ENCODE measurements around the gene FAM228B. TPM values are rescaled to one million over a fixed set of nuclear protein-coding genes. Genes with fewer than 3 reads are reported as not detected.

Gene FAM228B
- total and polyA plus RNA-seq, 2 donors from 2014 or later: 23.2 to 35.2 TPM

GRCh38 chr2:24176326-24176725 is 53.1 kb downstream of the FAM228B start:
- DNase-seq (no peak), FAIRE-seq (no peak)
- no peaks in the 10 kb centered on the region for H3K36me3 ChIP-seq (ENCODE audit: control insufficient read depth in 2 of 3, insufficient read depth in 3 of 3, low read length in 3 of 3)
- intact Hi-C loops (cut with DNase I): no loop called here
- no peaks in the 10 kb centered on the region for H3K9me3 ChIP-seq (ENCODE audit: control insufficient read depth in 2 of 3, insufficient read depth in 1 of 3, low read length in 3 of 3)
- H3K27me3 ChIP-seq (ENCODE audit: control insufficient read depth, insufficient read depth, low read length): no peaks in the 10 kb centered on the region
- H3K9ac ChIP-seq (ENCODE audit: low read length in 3 of 3): no peak overlapping the region
- H3K4me3 ChIP-seq (ENCODE audit: low read length in 3 of 3): no peak overlapping the region
- H3K4me1 ChIP-seq (ENCODE audit: control insufficient read depth in 2 of 3, insufficient read depth in 2 of 3, low read depth in 1 of 3, low read length in 3 of 3): no peaks in the 10 kb centered on the region
- H3K27ac ChIP-seq (ENCODE audit: low read depth in 2 of 2, low read length in 2 of 2): no peak overlapping the region
- TF ChIP-seq, protein P1, sequence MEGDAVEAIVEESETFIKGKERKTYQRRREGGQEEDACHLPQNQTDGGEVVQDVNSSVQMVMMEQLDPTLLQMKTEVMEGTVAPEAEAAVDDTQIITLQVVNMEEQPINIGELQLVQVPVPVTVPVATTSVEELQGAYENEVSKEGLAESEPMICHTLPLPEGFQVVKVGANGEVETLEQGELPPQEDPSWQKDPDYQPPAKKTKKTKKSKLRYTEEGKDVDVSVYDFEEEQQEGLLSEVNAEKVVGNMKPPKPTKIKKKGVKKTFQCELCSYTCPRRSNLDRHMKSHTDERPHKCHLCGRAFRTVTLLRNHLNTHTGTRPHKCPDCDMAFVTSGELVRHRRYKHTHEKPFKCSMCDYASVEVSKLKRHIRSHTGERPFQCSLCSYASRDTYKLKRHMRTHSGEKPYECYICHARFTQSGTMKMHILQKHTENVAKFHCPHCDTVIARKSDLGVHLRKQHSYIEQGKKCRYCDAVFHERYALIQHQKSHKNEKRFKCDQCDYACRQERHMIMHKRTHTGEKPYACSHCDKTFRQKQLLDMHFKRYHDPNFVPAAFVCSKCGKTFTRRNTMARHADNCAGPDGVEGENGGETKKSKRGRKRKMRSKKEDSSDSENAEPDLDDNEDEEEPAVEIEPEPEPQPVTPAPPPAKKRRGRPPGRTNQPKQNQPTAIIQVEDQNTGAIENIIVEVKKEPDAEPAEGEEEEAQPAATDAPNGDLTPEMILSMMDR (IDR thresholded peaks at IDR 0.05; ENCODE audit: borderline replicate concordance, extremely low read depth, insufficient read depth): no peak

- FAIRE-seq: no peak
- Histone ChIP-seq H3K27ac (ENCODE audit: low read depth in 2 of 2, low read length in 2 of 2) (no peak overlapping the region), H3K4me1 (ENCODE audit: control insufficient read depth in 2 of 3, insufficient read depth in 2 of 3, low read depth in 1 of 3, low read length in 3 of 3) (no peaks in the 10 kb centered on the region), H3K9me3 (ENCODE audit: control insufficient read depth in 2 of 3, insufficient read depth in 1 of 3, low read length in 3 of 3) (no peaks in the 10 kb centered on the region), H3K4me3 (ENCODE audit: low read length in 3 of 3) (no peak overlapping the region), H3K27me3 (ENCODE audit: control insufficient read depth, insufficient read depth, low read length) (no peaks in the 10 kb centered on the region), H3K9ac (ENCODE audit: low read length in 3 of 3) (no peak overlapping the region), H3K36me3 (ENCODE audit: control insufficient read depth in 2 of 3, insufficient read depth in 3 of 3, low read length in 3 of 3) (no peaks in the 10 kb centered on the region)
- TF ChIP-seq, protein P1 (IDR thresholded peaks at IDR 0.05; ENCODE audit: borderline replicate concordance, extremely low read depth, insufficient read depth): no peak
- intact Hi-C loops (cut with DNase I): no loop called here
- no peak for DNase-seq
Measured at GRCh38 chr2:24179683-24180082, 56.4 kb downstream of the FAM228B start.

GRCh38 chr2:24181849-24182248 is 58.6 kb downstream of the FAM228B start:
- FAIRE-seq (no peak), DNase-seq (peak in 4 of 5 donors; percentile 60 to 74 (median 66))
- Histone ChIP-seq H3K9ac (ENCODE audit: low read length in 3 of 3) (no peak overlapping the region), H3K4me1 (ENCODE audit: control insufficient read depth in 2 of 3, insufficient read depth in 2 of 3, low read depth in 1 of 3, low read length in 3 of 3) (no peaks in the 10 kb centered on the region), H3K9me3 (ENCODE audit: control insufficient read depth in 2 of 3, insufficient read depth in 1 of 3, low read length in 3 of 3) (no peaks in the 10 kb centered on the region), H3K27me3 (ENCODE audit: control insufficient read depth, insufficient read depth, low read length) (no peaks in the 10 kb centered on the region), H3K4me3 (ENCODE audit: low read length in 3 of 3) (no peak overlapping the region), H3K27ac (ENCODE audit: low read depth in 2 of 2, low read length in 2 of 2) (no peak overlapping the region), H3K36me3 (ENCODE audit: control insufficient read depth in 2 of 3, insufficient read depth in 3 of 3, low read length in 3 of 3) (no peaks in the 10 kb centered on the region)
- intact Hi-C loops (cut with DNase I): no loop called here
- TF ChIP-seq, protein P1 (IDR thresholded peaks at IDR 0.05; ENCODE audit: borderline replicate concordance, extremely low read depth, insufficient read depth): no peak

DNA sequence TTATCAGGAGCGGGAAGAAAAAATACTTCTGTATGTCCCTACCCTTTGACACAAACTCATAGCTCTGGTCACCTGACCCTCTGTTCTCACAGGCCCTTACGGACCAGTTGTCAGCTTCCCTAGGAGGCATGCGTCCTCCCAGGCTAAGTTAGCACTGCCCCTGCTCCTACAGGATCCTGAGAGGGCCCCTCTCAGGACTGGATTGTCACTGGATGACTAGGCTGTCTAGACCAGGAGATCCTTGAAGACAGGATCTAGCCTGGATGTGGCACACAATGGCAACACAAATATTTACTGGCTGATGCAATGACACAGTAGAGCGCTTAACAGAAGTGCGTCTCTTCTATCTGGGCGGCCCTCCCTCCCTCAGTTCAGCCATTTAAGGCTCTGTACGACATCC is 59.2 kb downstream of the FAM228B start:
- DNase-seq (no peak), FAIRE-seq (no peak)
- intact Hi-C loops (cut with DNase I): no loop called here
- no peak overlapping the region for H3K9ac ChIP-seq (ENCODE audit: low read length in 3 of 3)
- no peaks in the 10 kb centered on the region for H3K36me3 ChIP-seq (ENCODE audit: control insufficient read depth in 2 of 3, insufficient read depth in 3 of 3, low read length in 3 of 3)
- H3K4me1 ChIP-seq (ENCODE audit: control insufficient read depth in 2 of 3, insufficient read depth in 2 of 3, low read depth in 1 of 3, low read length in 3 of 3): no peaks in the 10 kb centered on the region
- no peak overlapping the region for H3K4me3 ChIP-seq (ENCODE audit: low read length in 3 of 3)
- no peak overlapping the region for H3K27ac ChIP-seq (ENCODE audit: low read depth in 2 of 2, low read length in 2 of 2)
- TF ChIP-seq, protein P1 (IDR thresholded peaks at IDR 0.05; ENCODE audit: borderline replicate concordance, extremely low read depth, insufficient read depth): no peak
- no peaks in the 10 kb centered on the region for H3K27me3 ChIP-seq (ENCODE audit: control insufficient read depth, insufficient read depth, low read length)
- no peaks in the 10 kb centered on the region for H3K9me3 ChIP-seq (ENCODE audit: control insufficient read depth in 2 of 3, insufficient read depth in 1 of 3, low read length in 3 of 3)
